Mesendoderm (in vitro differentiated cells): ENCODE data around the gene SWT1.

Experiments used
- DNase-seq: peaks from one replicate; pipeline ENCODE4 v3.0.0; 2013
- H2AK5ac ChIP-seq: 2 replicates; pipeline ENCODE4 v1.6.1; 2013; ENCODE audit warnings: low read length, inconsistent platforms
- H2BK120ac ChIP-seq: 2 replicates; pipeline ENCODE4 v1.6.1; 2013; ENCODE audit warnings: low read depth, mild to moderate bottlenecking, low read length, moderate library complexity, mixed read lengths
- H2BK15ac ChIP-seq: replicated peaks from 2 replicates; pipeline ENCODE4 v1.6.1; 2013; ENCODE audit warnings: low read depth, mild to moderate bottlenecking, moderate library complexity
- H2BK5ac ChIP-seq: 2 replicates; pipeline ENCODE4 v1.6.1; 2013; ENCODE audit warnings: low read length, inconsistent platforms
- H3K18ac ChIP-seq: 2 replicates; pipeline ENCODE4 v1.6.1; 2013; ENCODE audit warnings: mild to moderate bottlenecking, low read length, mixed read lengths
- H3K23ac ChIP-seq: one replicate; pipeline ENCODE4 v1.6.1; 2013; ENCODE audit warnings: low read length
- H3K27ac ChIP-seq: 2 replicates; pipeline ENCODE4 v1.5.1; 2013; ENCODE audit warnings: low read depth, mild to moderate bottlenecking, inconsistent platforms, low read length, moderate library complexity
- H3K27me3 ChIP-seq: 2 replicates; pipeline ENCODE4 v1.6.1; 2013; ENCODE audit warnings: low read length, control low read depth, mild to moderate bottlenecking, inconsistent platforms; ENCODE audit not compliant: insufficient read depth, poor library complexity
- H3K36me3 ChIP-seq: 2 replicates; pipeline ENCODE4 v1.6.1; 2013; ENCODE audit warnings: low read length, inconsistent platforms; ENCODE audit not compliant: control insufficient read depth, insufficient read depth
- H3K4ac ChIP-seq: one replicate; pipeline ENCODE4 v1.6.1; 2013; ENCODE audit warnings: low read depth, mild to moderate bottlenecking, low read length, moderate library complexity
- H3K4me1 ChIP-seq: 2 replicates; pipeline ENCODE4 v1.6.1; 2013; ENCODE audit warnings: low read depth, low read length, inconsistent platforms; ENCODE audit not compliant: control insufficient read depth
- H3K4me2 ChIP-seq: 2 replicates; pipeline ENCODE4 v1.6.1; 2013; ENCODE audit warnings: low read length
- H3K4me3 ChIP-seq: 2 replicates; pipeline ENCODE4 v1.5.1; 2013; ENCODE audit warnings: mild to moderate bottlenecking, low read length
- H3K56ac ChIP-seq: one replicate; pipeline ENCODE4 v1.6.1; 2013; ENCODE audit warnings: low read length
- H3K79me1 ChIP-seq: 2 replicates; pipeline ENCODE4 v1.6.1; 2013; ENCODE audit warnings: low read length, inconsistent platforms
- H3K79me2 ChIP-seq: 2 replicates; pipeline ENCODE4 v1.6.1; 2013; ENCODE audit warnings: mild to moderate bottlenecking, low read length; ENCODE audit not compliant: control insufficient read depth, insufficient read depth
- H3K9ac ChIP-seq: 2 replicates; pipeline ENCODE4 v1.6.1; 2013; ENCODE audit warnings: low read length, inconsistent platforms
- H4K5ac ChIP-seq: one replicate; pipeline ENCODE4 v1.6.1; 2013; ENCODE audit warnings: low read length
- H4K8ac ChIP-seq: one replicate; pipeline ENCODE4 v1.6.1; 2013; ENCODE audit warnings: low read depth, mild to moderate bottlenecking, control low read depth, low read length, moderate library complexity
- WGBS: extraction: QIAGEN DNeasy Blood & Tissue Kit; methylation state at CpG from one replicate; pipeline ENCODE4 v1.1.7; 2013; ENCODE audit warnings: low lambda C conversion rate, missing lambda C conversion rate; ENCODE audit not compliant: insufficient coverage; ENCODE audit errors: extremely low coverage; 5-methylcytosine and 5-hydroxymethylcytosine counted together

Gene SWT1

DNA sequence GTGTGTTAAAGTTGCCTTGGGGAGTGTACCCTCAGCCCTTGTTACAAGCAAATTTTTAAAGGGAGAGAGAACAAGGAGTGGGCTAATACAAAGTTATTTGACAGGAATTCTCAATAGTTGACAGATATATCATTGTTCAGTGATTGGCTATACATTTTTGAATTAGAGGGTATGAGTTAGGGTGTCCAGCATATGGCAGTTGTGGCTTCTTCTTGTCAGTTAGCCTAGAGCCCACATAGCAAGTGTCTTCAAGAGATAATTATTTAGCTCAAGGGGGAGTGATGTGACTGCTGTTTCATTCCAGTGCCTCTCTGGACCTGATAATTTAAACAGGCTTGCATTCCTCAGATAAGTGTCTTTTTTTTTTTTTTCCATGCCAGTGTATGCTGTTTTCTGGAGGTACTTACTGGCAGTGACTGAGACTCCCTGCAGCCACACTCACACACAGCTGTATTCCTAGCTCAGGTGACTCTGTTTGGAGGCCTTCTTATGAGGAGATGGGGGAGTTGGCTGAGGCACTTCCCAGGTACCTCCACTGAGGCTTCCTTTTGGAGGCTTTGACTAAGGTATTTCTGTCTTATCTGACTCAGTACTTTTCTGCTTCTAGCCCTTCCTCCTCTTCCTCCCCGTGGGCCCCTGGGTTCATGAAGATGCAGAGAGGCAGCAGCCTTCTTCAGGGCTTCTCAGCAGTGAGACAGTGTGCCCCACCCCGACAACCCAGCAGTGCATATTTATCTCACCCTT, 127.7 kb downstream of the SWT1 start:
- no peak overlapping the region for H3K18ac ChIP-seq
- no peaks in the 10 kb centered on the region for H3K4me1 ChIP-seq
- no peak overlapping the region for H3K9ac ChIP-seq
- no peak overlapping the region for H3K27ac ChIP-seq
- H2AK5ac ChIP-seq, result no peak overlapping the region
- no peak overlapping the region for H3K4ac ChIP-seq
- H2BK5ac ChIP-seq, result no peak overlapping the region
- no peak overlapping the region for H2BK15ac ChIP-seq
- H3K4me2 ChIP-seq, result no peak overlapping the region
- no peak overlapping the region for H3K23ac ChIP-seq
- no peaks in the 10 kb centered on the region for H3K36me3 ChIP-seq
- H3K27me3 ChIP-seq, result no peaks in the 10 kb centered on the region
- no peak overlapping the region for H3K4me3 ChIP-seq
- no peak overlapping the region for H4K8ac ChIP-seq
- H3K79me2 ChIP-seq, result no peaks in the 10 kb centered on the region
- peak; percentile 75 for DNase-seq
- no peak overlapping the region for H3K56ac ChIP-seq
- no peak overlapping the region for H2BK120ac ChIP-seq
- no CpG with 5 or more reads among the region's 2 CpGs for WGBS
- no peak overlapping the region for H4K5ac ChIP-seq
- H3K79me1 ChIP-seq, result no peaks in the 10 kb centered on the region

DNA sequence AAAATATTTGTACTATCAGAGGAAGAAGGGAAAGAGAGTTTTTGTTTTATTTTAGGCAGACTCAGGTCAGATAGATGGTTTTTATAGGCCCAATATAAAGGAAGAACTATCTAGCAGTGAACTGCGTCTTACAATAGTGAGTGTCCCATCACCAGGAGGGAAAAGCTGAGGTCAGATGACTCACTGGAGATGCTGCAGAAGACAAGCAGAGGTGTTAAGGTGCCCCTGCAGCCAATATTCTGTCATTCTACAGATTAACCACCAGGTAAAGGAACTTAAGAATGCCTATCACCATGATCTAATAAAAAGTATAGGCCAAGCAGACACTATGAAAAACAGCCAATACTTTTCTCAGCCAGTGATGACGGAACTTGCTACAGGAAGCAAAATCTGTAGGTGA, 130.5 kb downstream of the SWT1 start:
- H4K5ac ChIP-seq, result no peak overlapping the region
- no peak overlapping the region for H3K18ac ChIP-seq
- peak; percentile 57 for DNase-seq
- H3K4me1 ChIP-seq, result no peaks in the 10 kb centered on the region
- no peak overlapping the region for H3K9ac ChIP-seq
- H3K4me3 ChIP-seq, result no peak overlapping the region
- no peaks in the 10 kb centered on the region for H3K79me1 ChIP-seq
- no peak overlapping the region for H3K27ac ChIP-seq
- H2BK15ac ChIP-seq, result no peak overlapping the region
- WGBS, result no CpG with 5 or more reads among the region's 2 CpGs
- H3K56ac ChIP-seq, result no peak overlapping the region
- H3K4ac ChIP-seq, result no peak overlapping the region
- no peak overlapping the region for H3K23ac ChIP-seq
- no peaks in the 10 kb centered on the region for H3K79me2 ChIP-seq
- no peak overlapping the region for H2AK5ac ChIP-seq
- no peaks in the 10 kb centered on the region for H3K36me3 ChIP-seq
- no peak overlapping the region for H2BK5ac ChIP-seq
- H3K4me2 ChIP-seq, result no peak overlapping the region
- H3K27me3 ChIP-seq, result no peaks in the 10 kb centered on the region
- no peak overlapping the region for H2BK120ac ChIP-seq
- no peak overlapping the region for H4K8ac ChIP-seq

DNA sequence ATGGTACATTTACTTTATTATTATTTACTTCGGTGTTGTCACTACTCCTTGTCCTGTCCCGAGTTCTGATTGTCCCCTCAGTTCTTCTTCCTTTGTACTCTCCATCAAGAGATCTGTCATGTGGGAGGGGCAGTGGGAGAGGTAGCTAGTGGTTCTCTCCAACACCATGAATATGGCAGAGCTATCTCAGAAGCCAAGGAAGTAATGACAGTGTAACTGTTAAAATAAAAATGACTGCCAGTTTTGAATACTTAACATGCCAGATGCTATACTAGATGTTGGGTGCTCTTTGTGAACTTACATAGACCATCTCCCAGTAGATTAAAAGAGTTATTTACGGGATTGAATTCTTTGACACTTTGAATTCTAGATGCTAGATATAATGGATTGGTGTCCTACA, 131.5 kb downstream of the SWT1 start:
- DNase-seq, result no peak
- H3K4me1 ChIP-seq, result no peaks in the 10 kb centered on the region
- no peak overlapping the region for H3K23ac ChIP-seq
- no peaks in the 10 kb centered on the region for H3K36me3 ChIP-seq
- no peak overlapping the region for H2BK15ac ChIP-seq
- H3K4ac ChIP-seq, result no peak overlapping the region
- no peaks in the 10 kb centered on the region for H3K27me3 ChIP-seq
- H4K8ac ChIP-seq, result no peak overlapping the region
- no peak overlapping the region for H2AK5ac ChIP-seq
- no peak overlapping the region for H3K4me2 ChIP-seq
- H3K9ac ChIP-seq, result no peak overlapping the region
- no peak overlapping the region for H2BK120ac ChIP-seq
- H3K79me1 ChIP-seq, result no peaks in the 10 kb centered on the region
- no peak overlapping the region for H3K27ac ChIP-seq
- no CpG with 5 or more reads among the region's 3 CpGs for WGBS
- no peak overlapping the region for H3K18ac ChIP-seq
- no peak overlapping the region for H3K4me3 ChIP-seq
- H3K56ac ChIP-seq, result no peak overlapping the region
- H2BK5ac ChIP-seq, result no peak overlapping the region
- H4K5ac ChIP-seq, result no peak overlapping the region
- H3K79me2 ChIP-seq, result no peaks in the 10 kb centered on the region

DNA sequence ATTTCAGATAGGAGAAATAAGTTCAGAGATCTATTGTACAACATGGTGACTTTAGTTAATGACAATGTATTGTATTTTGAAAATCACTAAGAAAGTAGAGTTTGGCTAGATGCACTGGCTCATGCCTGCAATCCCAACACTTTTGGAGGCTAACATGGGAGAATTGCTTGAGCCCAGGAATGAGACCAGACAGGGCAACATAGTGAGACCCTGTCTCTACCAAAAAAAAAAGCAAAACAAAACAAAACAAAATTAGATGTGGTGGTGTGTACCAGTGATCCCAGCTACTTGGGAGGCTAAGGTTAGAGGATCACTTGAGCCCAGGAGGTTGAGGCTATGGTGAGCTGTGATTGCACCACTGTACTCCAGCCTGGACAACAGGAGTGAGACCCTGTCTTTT, 132.9 kb downstream of the SWT1 start:
- Histone ChIP-seq H2AK5ac (no peak overlapping the region), H4K8ac (no peak overlapping the region), H4K5ac (no peak overlapping the region), H3K27ac (no peak overlapping the region), H3K4me3 (no peak overlapping the region), H3K79me1 (no peaks in the 10 kb centered on the region), H3K9ac (no peak overlapping the region), H3K4ac (no peak overlapping the region), H3K36me3 (no peaks in the 10 kb centered on the region), H2BK15ac (no peak overlapping the region), H3K4me2 (no peak overlapping the region), H3K23ac (no peak overlapping the region), H3K18ac (no peak overlapping the region), H2BK120ac (no peak overlapping the region), H3K4me1 (no peaks in the 10 kb centered on the region), H3K56ac (no peak overlapping the region), H3K79me2 (no peaks in the 10 kb centered on the region), H2BK5ac (no peak overlapping the region), H3K27me3 (no peaks in the 10 kb centered on the region)
- DNase-seq, result no peak

DNA sequence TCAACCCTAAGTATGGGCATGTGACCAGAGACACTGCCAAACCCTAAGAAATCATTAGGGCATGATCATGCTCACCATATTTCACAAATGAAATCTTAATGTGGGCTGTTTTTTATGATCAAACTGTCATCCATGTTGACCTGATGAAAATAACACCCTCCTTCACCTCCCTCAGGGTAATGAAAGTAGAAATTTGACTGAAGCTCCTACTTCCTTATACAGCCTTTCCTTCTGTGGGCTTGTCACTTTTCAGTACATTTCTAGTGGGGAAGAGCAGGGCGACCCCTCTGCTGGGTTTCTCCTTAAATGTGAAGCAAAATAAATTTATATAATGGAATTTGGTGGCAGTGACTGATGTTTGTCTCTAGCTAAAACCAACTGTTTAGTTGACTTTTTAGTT, 134.2 kb downstream of the SWT1 start:
- H3K23ac ChIP-seq, result no peak overlapping the region
- no peak overlapping the region for H2BK5ac ChIP-seq
- no peak overlapping the region for H3K4me2 ChIP-seq
- H3K56ac ChIP-seq, result no peak overlapping the region
- H3K4ac ChIP-seq, result no peak overlapping the region
- H3K9ac ChIP-seq, result no peak overlapping the region
- no peaks in the 10 kb centered on the region for H3K79me1 ChIP-seq
- H2AK5ac ChIP-seq, result no peak overlapping the region
- H2BK120ac ChIP-seq, result no peak overlapping the region
- no peaks in the 10 kb centered on the region for H3K79me2 ChIP-seq
- no peak overlapping the region for H3K4me3 ChIP-seq
- no CpG with 5 or more reads among the region's 1 CpG for WGBS
- H3K27ac ChIP-seq, result no peak overlapping the region
- H3K36me3 ChIP-seq, result peaks cover 1% of the 10 kb centered on the region
- no peak for DNase-seq
- H3K18ac ChIP-seq, result no peak overlapping the region
- H4K5ac ChIP-seq, result no peak overlapping the region
- H2BK15ac ChIP-seq, result no peak overlapping the region
- H3K4me1 ChIP-seq, result no peaks in the 10 kb centered on the region
- H3K27me3 ChIP-seq, result no peaks in the 10 kb centered on the region
- H4K8ac ChIP-seq, result no peak overlapping the region

DNA sequence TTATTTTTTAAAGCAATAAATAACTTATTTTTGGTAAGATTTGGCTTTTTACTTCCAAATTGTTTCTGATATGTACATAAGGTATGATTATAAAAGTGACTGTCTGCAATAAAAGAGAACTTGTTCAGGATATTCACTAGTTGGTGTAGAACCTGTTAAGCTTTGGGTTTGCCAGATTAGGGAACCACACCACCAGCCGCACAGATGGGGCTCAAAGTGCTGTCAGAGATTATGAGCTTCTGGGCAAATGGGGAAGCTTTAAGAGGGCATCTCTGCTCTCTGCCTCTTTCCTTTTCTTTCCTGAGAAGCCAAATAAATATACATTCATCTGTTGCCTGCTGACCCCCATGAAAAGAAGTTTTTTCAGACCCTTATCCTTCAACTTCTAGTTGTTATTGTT, 134.7 kb downstream of the SWT1 start:
- Histone ChIP-seq H2BK5ac (no peak overlapping the region), H3K9ac (no peak overlapping the region), H3K18ac (no peak overlapping the region), H3K4ac (no peak overlapping the region), H3K79me1 (no peaks in the 10 kb centered on the region), H4K8ac (no peak overlapping the region), H3K56ac (no peak overlapping the region), H3K23ac (no peak overlapping the region), H3K4me3 (no peak overlapping the region), H3K79me2 (no peaks in the 10 kb centered on the region), H2BK120ac (no peak overlapping the region), H2AK5ac (no peak overlapping the region), H3K4me2 (no peak overlapping the region), H3K4me1 (no peaks in the 10 kb centered on the region), H3K27me3 (no peaks in the 10 kb centered on the region), H4K5ac (no peak overlapping the region), H3K36me3 (peaks cover 1% of the 10 kb centered on the region), H2BK15ac (no peak overlapping the region), H3K27ac (no peak overlapping the region)
- DNase-seq, result no peak
- no CpG with 5 or more reads among the region's 1 CpG for WGBS
